Iris pigment epithelial cell (primary cell): ENCODE measurements around the gene IGFBP6.

Source experiments
- DNase-seq: peaks from one replicate; pipeline ENCODE4 v3.0.0-alpha.2; 2011; ENCODE audit warnings: low read depth

The IGFBP6 gene

DNA sequence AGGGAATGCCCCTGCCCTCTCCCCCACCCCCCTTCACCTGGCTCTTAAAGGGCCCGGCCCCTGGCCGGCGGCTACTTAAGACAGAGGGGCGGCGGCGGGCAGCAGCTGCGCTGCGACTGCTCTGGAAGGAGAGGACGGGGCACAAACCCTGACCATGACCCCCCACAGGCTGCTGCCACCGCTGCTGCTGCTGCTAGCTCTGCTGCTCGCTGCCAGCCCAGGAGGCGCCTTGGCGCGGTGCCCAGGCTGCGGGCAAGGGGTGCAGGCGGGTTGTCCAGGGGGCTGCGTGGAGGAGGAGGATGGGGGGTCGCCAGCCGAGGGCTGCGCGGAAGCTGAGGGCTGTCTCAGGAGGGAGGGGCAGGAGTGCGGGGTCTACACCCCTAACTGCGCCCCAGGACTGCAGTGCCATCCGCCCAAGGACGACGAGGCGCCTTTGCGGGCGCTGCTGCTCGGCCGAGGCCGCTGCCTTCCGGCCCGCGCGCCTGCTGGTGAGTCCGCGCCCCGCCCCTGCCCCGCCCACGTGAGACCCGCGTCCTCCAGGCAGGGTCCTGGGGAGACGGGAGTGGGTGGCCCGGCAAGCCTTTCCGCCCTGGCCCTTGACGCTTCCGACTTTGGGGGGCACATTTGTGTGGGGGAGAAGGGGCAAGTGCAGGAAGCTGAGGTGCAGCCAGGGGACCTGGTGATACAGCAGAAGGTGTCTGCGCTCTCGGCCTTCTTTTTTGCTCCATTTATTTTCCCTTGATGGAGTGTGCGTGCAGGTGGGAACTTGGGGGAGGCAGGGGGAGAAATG lies at the start of gene IGFBP6:
TSS of gene IGFBP6 (plus strand) at position 104 of the 790 bp plus-strand sequence. CDS start at position 155, 51 bp downstream.
- peak; percentile 49 for DNase-seq

- DNase-seq, result no peak
These were observed 49.3 kb upstream of the IGFBP6 start for GRCh38 chr12:53048033-53048779.

DNA sequence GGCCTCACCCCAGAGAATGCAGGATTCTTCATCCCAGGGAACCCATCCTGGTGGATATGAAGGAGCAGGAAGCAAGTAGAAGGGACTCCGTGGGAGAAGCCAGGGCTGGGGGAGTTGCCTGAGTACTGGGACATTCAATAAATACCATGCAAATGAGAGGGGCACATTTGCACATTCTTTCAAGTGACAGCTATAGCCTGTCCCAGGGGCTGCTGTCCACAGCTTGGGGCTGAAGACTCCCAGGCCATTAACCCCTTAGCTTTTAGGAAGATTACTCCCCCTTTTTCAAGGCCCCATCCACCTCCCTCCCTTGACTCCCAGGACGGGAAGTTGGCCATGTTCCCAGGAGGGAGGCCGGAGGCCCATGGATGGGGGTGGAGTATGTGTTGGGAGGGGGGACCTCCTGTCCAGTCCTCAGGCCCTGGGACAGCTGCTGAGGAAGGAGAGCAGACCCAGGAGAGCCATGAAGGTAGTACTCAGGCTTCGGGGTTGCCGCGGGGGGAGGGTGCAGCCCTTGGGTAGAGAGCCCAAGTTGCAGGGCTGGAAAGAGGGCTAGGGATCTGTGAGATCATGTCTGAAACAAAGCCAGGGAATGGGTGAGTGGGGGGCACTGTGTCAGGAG lies 48.6 kb upstream of the IGFBP6 start:
- peak; percentile 41 for DNase-seq

GRCh38 chr12:53049571-53050318 lies 47.7 kb upstream of the IGFBP6 start, which contains the start of gene TNS2:
TSS of gene TNS2 (plus strand) at chr12:53050065. CDS start at chr12:53050186, 121 bp downstream.
- DNase-seq, result peak; percentile 37

DNA sequence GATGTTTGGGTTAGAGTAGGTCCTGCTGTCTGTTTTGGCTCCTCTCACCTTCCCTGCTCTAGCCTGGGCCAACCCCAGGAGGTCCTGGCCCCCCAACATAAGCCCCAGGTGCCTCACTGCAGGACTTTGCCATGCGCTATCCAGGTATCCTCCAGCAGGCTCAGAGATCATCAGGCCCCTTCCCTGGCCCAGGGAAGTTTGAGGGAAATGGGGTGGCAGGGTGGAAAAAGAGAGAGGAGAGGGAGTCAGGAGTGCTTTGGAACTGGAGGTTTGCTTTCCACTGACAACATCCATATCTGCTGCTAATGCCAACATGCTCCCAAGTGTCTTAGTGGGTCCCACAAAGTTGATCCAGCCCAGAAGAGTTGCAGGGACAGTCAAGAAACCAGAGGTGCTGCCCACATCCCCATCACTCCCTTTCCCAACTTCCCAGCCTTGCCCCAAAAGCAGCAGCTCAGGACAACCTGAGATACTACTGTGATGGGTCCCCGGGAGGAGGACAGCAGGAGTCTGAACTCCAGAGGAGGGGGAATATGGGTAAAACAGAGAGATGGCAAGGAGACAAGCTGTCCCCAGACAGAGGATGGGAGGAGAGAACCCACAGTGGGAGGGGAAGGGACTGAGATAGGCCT lies 46.9 kb upstream of the IGFBP6 start:
- DNase-seq, result no peak

DNA sequence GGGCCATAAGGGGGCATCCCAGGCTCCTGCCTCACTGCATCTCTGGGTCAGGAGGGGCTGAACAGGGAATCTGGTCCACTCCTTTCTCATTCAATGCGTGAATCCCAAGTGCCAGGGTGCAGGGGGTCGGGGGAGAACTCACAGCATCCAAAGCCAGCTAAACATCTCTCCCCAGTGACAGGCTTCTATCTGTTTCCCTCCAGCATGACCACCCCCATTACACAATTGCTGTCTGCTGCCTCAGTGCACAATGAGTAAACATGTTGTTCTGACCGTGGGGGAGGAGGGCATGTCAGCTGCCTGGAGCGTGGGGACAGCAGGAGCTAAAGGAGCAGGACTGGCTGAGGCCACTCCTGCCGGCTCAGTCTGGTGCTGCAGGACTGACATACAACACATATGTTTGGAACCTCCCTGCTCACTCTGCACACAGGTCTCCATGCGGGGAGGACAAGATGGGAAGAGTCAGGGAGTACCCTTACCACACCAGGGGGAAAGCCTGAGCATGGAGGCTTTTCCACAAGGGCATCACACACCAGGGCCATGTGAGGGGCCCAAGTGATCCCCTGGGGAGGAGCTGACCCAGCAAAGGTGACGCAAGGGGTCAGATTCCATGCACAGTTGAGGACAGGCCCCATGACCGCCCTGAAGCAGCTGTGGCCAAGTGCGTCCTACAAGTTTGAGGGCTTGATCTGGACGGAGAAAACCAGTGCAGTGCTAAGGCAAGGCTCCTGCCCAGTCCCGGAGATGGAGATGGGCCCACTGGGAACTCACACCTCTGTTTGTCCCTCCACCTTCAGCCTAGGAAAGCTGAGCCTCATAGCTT lies 46.2 kb upstream of the IGFBP6 start:
- peak; percentile 91 for DNase-seq

DNA sequence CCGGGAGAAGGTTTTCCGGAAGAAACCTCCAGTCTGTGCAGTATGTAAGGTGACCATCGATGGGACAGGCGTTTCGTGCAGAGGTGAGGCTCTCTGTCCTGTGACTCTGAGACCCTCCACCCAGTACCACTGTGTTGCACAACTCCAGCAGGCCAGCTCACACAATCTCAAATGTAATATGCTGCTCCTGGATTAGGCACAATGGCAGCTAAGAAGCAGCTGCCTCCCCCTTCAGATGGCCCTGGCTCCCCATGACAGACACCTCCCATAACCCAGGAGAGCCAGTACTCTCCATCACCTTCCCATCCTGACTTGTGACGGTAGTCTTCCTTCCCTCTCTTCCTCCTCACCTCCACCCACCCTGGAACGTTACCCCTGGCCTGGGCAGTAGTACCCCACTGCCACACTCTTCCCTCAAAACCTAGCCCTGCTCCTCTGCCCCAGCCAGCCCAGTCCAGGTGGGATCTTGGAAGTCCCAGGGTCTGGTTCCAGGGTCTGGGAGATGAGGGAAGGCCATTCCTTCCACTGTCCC lies 45.5 kb upstream of the IGFBP6 start:
- no peak for DNase-seq

DNA sequence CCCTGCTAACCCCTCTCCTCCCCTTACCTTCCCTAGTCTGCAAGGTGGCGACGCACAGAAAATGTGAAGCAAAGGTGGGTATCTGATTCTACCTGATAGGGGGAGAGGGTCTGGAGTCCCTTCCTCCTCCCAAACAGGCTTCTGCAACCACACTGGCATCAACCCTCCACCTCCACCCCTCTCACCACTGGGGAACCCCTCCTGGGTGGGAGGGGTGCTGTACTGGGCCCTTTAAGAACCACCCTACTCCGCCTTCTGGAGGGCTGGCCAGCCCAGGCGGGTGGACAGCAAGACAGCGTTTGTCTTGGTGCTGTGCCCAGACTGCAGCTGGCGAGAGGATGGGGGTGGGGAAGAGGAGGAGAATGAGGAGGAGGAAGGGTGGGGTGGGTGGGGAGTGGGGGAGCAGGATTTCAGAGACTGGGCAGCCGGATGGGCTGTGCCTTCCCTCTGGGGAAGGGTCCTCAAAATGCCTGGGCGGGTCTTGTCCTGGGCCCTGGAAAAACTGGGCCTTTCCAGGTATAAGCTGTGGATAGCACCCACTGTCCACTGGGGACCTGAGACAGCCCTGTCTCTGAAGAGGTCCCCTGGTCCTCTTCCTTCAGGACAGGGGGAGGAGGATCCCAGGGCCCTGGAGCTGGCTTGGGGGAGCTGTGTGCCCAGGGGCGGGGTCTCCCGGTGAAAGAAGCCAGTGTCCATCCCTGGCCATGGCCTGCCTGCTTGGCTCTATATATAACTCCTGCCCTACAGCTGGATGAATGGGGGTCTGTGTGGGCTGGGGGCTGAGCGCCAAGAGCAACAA lies 44.8 kb upstream of the IGFBP6 start:
- DNase-seq, result peak; percentile 85

- DNase-seq, result peak; percentile 31
These were observed 44.0 kb upstream of the IGFBP6 start for GRCh38 chr12:53053218-53054111.

DNA sequence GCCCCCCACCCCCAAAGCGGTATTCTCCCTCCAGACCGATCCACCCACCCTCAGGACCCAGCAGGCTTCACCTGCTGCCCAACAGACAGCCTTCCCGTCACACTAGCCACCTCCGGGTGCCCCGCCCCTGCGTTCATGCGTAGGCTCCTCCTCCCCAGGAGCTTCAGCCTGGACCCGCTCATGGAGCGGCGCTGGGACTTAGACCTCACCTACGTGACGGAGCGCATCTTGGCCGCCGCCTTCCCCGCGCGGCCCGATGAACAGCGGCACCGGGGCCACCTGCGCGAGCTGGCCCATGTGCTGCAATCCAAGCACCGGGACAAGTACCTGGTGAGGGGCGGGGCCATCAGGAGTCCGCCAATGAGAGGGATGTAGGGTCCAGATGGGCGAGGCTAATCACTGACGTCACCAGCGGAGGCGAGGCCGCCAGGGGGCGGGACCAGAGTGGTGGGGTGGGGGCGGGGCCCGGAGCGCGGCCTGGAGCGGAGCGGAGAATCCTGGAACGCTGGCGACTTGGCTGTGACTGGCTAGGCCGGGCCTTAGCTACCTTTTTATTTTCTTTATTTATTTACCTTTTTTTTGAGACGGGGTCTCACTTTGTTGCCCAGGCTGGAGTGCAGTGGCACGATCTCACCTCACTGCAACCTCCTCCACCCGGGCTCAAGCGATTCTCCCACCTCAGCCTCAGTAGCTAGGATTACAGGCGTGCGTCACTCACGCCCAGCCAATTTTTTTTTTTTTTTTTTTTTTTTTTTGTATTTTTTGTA lies 43.2 kb upstream of the IGFBP6 start:
- peak; percentile 89 for DNase-seq

DNA sequence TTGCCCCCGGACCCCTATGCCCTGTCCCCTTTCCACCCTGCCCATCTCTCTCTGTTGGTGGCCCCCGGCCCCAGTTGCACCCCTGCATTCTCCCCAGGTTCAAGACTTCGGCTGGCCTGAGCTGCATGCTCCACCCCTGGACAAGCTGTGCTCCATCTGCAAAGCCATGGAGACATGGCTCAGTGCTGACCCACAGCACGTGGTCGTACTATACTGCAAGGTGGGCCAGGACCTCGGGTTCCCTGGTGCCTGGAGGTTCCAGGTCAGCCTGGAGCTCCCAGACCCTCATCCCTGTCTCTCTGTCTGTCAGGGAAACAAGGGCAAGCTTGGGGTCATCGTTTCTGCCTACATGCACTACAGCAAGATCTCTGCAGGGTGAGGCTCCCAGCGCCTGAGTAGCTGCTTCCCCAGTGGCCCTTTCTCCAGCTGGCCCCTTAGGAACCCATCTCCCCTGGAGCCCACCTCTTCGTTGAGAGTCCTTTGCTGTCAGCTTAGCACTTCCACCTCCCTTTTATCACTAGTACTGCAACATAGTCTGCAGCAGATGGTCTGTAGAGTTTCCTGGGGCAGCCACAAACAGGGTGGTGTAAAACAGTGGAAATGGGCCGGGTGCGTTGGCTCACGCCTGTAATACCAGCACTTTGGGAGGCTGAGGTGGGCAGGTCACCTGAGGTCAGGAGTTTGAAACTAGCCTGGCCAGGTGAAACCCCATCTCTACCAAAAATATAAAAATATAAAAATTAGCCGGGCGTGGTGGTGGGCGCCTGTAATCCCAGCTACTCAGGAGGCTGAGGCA lies 41.8 kb upstream of the IGFBP6 start:
- no peak for DNase-seq

DNA sequence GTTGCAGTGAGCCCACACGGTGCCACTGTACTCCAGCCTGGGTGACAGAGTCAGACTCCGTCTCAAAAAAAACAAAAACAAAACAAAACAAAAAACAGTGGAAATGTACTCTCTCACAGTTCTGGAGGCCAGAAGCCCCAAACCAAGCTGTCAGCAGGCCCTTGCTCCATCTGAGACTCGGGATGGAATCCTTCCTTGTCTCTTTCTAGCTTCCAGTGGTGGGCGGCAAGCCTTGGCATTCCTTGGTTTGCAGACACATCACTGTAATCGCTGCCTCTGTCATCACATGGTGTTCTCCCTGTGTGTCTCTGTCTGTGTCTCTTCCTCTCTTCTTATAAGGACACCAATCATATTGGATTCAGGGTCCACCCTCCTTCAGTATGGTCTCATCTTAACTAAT lies 41.2 kb upstream of the IGFBP6 start:
- no peak for DNase-seq

DNA sequence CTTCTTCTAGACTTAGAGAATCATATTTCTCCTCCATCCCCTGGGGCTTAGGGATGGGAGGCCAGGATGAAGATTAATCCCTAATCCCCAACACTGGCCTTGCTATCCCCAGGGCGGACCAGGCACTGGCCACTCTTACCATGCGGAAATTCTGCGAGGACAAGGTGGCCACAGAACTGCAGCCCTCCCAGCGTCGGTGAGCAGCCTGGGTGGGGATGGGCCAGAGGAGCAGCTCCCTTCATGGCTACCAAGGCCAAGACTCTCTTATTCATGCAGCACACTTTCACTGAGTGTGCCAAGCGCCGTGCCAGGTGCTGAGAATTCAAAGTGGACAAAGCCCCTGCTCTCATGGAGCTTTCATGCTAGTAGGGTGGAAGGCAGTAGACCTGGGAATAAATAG lies 40.6 kb upstream of the IGFBP6 start:
- no peak for DNase-seq

DNA sequence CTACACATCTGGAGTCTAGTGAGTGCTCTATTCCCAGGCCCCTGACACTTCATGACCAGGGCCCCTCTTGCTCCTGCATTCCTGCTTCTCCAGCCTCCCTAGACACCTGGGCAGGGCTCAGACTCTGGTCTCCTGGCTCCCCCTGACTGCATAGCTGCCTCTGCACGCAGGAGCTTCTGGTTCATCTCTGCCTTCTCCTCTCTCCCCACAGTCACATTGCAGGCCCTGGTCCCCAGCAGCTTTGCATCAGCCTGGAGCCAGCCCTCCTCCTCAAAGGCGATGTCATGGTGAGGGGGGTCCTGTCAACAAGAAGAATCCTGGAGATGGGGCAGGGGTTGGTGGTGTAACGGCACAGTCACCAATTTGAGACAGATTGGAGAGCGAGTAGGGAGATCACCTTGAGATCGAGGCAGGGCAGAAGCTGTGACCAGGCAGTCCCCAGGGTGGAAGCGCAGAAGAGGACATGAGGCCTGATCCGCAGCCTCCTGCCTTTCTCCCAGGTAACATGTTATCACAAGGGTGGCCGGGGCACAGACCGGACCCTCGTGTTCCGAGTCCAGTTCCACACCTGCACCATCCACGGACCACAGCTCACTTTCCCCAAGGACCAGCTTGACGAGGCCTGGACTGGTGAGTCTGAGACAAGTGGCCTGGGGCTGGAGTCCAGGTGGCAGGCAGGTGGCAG lies 39.5 kb upstream of the IGFBP6 start:
- DNase-seq, result no peak

DNA sequence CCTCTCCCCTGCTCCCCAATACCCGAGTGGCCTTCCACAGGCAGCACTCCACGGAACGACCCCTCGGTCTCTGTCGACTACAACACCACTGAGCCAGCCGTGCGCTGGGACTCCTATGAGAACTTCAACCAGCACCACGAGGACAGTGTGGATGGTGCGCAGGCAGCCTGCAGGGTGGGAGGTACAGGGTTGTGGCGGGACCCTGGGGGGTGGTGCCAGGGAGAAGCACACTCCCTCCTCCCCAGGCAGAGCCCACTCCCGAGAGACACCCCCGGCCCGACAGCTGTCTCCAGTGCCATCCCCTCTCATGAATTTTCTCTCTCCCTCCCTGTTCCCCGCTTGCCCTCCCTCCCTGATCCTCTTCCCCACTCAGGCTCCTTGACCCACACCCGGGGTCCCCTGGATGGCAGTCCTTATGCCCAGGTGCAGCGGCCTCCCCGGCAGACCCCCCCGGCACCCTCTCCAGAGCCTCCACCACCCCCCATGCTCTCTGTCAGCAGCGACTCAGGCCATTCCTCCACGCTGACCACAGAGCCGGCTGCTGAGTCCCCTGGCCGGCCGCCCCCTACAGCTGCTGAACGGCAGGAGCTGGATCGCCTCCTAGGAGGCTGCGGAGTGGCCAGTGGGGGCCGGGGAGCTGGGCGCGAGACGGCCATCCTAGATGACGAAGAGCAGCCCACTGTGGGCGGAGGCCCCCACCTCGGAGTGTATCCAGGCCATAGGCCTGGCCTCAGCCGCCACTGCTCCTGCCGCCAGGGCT lies 38.6 kb upstream of the IGFBP6 start:
- DNase-seq, result no peak
